Heart right ventricle (tissue), 16 donors: ENCODE measurements around the gene DNTTIP2. TPM values are rescaled to one million over a fixed set of nuclear protein-coding genes. Genes with fewer than 3 reads are reported as not detected.

Experiments used
- ATAC-seq, 8 donors: fragments of 200-7000 bp; cut with Tn5 transposase; one replicate each; pipeline ENCODE4 v1.9.1; 2020; ENCODE audit warnings: mild to moderate bottlenecking in 8 of 8, moderate library complexity in 8 of 8, moderate number of reproducible peaks in 1 of 8
- DNase-seq, 2 donors: peaks; one replicate each; pipeline ENCODE4 v3.0.0-alpha.2; 2020
- H3K27ac ChIP-seq, 10 donors: fragments of 200-600 bp; sonication (generic) in 2 of 10; one replicate each; pipeline versions ENCODE4 v1.5.0 to v1.8.0; 2020 to 2022; ENCODE audit warnings: mild to moderate bottlenecking in 3 of 10
- H3K27me3 ChIP-seq, 7 donors: fragments of 200-600 bp; one replicate each; pipeline ENCODE4 v1.8.0; 2021 to 2022; ENCODE audit warnings: mild to moderate bottlenecking in 2 of 7
- H3K36me3 ChIP-seq, 9 donors: fragments of 200-600 bp; sonication (generic) in 1 of 9; one replicate each; pipeline versions ENCODE4 v1.5.0 to v1.8.0; 2020 to 2022; ENCODE audit warnings: mild to moderate bottlenecking in 2 of 9
- H3K4me1 ChIP-seq, 9 donors: fragments of 200-600 bp; sonication (generic) in 1 of 9; one replicate each; pipeline versions ENCODE4 v1.5.0 to v1.8.0; 2020 to 2022; ENCODE audit warnings: mild to moderate bottlenecking in 4 of 9
- H3K4me3 ChIP-seq, 10 donors: fragments of 200-600 bp; sonication (generic) in 2 of 10; one replicate each; pipeline versions ENCODE4 v1.5.0 to v1.8.0; 2020 to 2022; ENCODE audit warnings: mild to moderate bottlenecking in 7 of 10, moderate library complexity in 2 of 10
- H3K9me3 ChIP-seq, 11 donors: fragments of 200-600 bp in 10 of 11; sonication (generic) in 2 of 11; one replicate each; pipeline versions ENCODE4 v1.5.0 to v1.8.0; 2013 to 2022; ENCODE audit warnings: mild to moderate bottlenecking in 2 of 11, control low read depth in 1 of 11, moderate library complexity in 1 of 11
- WGBS, 2 donors: extraction: QIAGEN DNeasy Blood & Tissue Kit; methylation state at CpG; one replicate each; pipeline ENCODE4 v1.1.7; 2013; ENCODE audit warnings: inconsistent platforms in 1 of 2; 5-methylcytosine and 5-hydroxymethylcytosine counted together
- intact Hi-C, 10 donors: fragments of 100-400 bp; cut with DNase I; formaldehyde crosslinking; loops; one replicate each; pipeline versions ENCODE4 v1.11.1 to v1.14.2; 2022
- microRNA-seq, 2 donors: library from miRNA; unstranded; fragments of <30 nt; microRNA quantifications; one replicate each; pipeline ENCODE4 v1.2.0, GENCODE V29; 2021
- polyA plus RNA-seq, 2 donors: library from polyadenylated mRNA; stranded (reverse); fragments of 200-250 nt; gene quantifications; one replicate each; pipeline ENCODE4 v1.2.3, GENCODE V29; 2013
- total RNA-seq, 10 donors: library from RNA; stranded (reverse); fragmentation: NEBNext Ultra II Directional in 3 of 10; extraction: Animal tissue kit (Norgen Biotek cat#: 25700) in 3 of 10; gene quantifications; one replicate each; pipeline versions ENCODE4 v1.2.1 to v1.2.4, GENCODE V29; 2021 to 2023
- TF ChIP-seq, protein P1 (sequence below), 9 donors: fragments of 200-600 bp; sonication (generic) in 2 of 9; IDR thresholded peaks; one replicate each; pipeline versions ENCODE4 v1.5.0 to v1.8.0; 2021 to 2022; ENCODE audit warnings: antibody characterized with exemption in 9 of 9, mild to moderate bottlenecking in 5 of 9, moderate library complexity in 1 of 9
- donor health status: Arrhythmogenic right ventricular cardiomyopathy.
- donor health status: ischemic (EF 13 %, LVEDD 7.1; RV severe dilation, severe dysfunction).
- donor health status: healthy with polysubstance abuse.
- donor health status: DM: no; HTN: yes; CAD: no.
- donor health status: DM: no; HTN: no; CAD: no.
- donor health status: ischemic (EF 25% LVEDD 6.9; RV normal size, moderate dysfunction).
- donor health status: ischemic (EF 25% LVEDD 5.7; RV mildly dilated, moderate dysfunction).
- donor health status: healthy.
- donor health status: DM: yes; HTN: yes; CAD: no.
- donor health status: Ischemic cardiomyopathy.
- donor health status: ischemic (EF 35%, LVEDD 5.7; RV mildly dilated, moderate dysfunction).
- donor health status: nonischemic (EF 11% LVEDD 7.7; RV severe dilation, severe dysfunction).
- donor health status: DM: yes; HTN: yes; CAD: no.
- donor health status: PGD.
- donor health status: ischemic (EF 29% LVEDD 5.4; RV normal size, mild dysfunction).
- donor health status: nonischemic (EF 23%, LVEDD 6.1; RV moderate dilation, normal function).

Gene DNTTIP2
- total and polyA plus RNA-seq, 12 donors, result 33.9 to 64.7 (median 41.7) TPM

- Histone ChIP-seq H3K27me3 (no peaks in the 10 kb centered on the region), H3K4me1 (peaks cover 2 to 52% (median 33%) of the 10 kb centered on the region in 9 donors), H3K4me3 (no peak overlapping the region), H3K36me3 (no peaks in the 10 kb centered on the region), H3K9me3 (no peaks in the 10 kb centered on the region), H3K27ac (peak overlapping the region in 8 of 10 donors; percentile 15 to 72 (median 48))
- 25 to 41% methylated on average over 3 of the region's 3 CpGs for WGBS, 2 donors
- DNase-seq (peak in 1 of 2 donors; percentile 44), ATAC-seq (peak; percentile 45 to 79 (median 68))
- intact Hi-C loops, result loop anchor here in 4 of 10 donors (5.0 to 10.0 kb wide), 3 partner anchors 95 to 382 kb away; partner anchors contain the start of gene BCAR3 (in 1 of the 4)
- TF ChIP-seq, protein P1, sequence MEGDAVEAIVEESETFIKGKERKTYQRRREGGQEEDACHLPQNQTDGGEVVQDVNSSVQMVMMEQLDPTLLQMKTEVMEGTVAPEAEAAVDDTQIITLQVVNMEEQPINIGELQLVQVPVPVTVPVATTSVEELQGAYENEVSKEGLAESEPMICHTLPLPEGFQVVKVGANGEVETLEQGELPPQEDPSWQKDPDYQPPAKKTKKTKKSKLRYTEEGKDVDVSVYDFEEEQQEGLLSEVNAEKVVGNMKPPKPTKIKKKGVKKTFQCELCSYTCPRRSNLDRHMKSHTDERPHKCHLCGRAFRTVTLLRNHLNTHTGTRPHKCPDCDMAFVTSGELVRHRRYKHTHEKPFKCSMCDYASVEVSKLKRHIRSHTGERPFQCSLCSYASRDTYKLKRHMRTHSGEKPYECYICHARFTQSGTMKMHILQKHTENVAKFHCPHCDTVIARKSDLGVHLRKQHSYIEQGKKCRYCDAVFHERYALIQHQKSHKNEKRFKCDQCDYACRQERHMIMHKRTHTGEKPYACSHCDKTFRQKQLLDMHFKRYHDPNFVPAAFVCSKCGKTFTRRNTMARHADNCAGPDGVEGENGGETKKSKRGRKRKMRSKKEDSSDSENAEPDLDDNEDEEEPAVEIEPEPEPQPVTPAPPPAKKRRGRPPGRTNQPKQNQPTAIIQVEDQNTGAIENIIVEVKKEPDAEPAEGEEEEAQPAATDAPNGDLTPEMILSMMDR (IDR thresholded peaks at IDR 0.05), result no peak
Observed at GRCh38 chr1:93816970-93817678, 61.9 kb downstream of the DNTTIP2 start.

Small RNA genes within 50 kb of the gene (microRNA-seq; reads per million reads assigned to microRNA genes)
- 8.7 to 12.6 reads per million in 2 donors for gene MIR760

Other genes starting within 250 kb of the DNTTIP2 start
- 10 to 100 TPM in 9 of 10 donors, 1 to 10 TPM in 1; 8.3 to 36.0 (median 16.7) TPM for gene BCAR3, start 197.4 kb downstream of the DNTTIP2 start, total RNA-seq
- 10 to 100 TPM in 1 of 2 donors, 1 to 10 TPM in 1; 6.6 to 10.6 TPM for gene BCAR3, start 197.4 kb downstream of the DNTTIP2 start, polyA plus RNA-seq
- 10 to 100 TPM in 7 of 10 donors, 1 to 10 TPM in 3; 7.6 to 15.5 (median 10.6) TPM for gene GCLM, start 30.2 kb upstream of the DNTTIP2 start, total RNA-seq
- gene GCLM, start 30.2 kb upstream of the DNTTIP2 start, polyA plus RNA-seq, result 1 to 10 TPM; 1.9 to 4.4 TPM
- gene ABCA4, start 241.9 kb upstream of the DNTTIP2 start, total RNA-seq, result under 1 TPM; 0.05 to 0.66 (median 0.22) TPM
- gene ABCA4, start 241.9 kb upstream of the DNTTIP2 start, polyA plus RNA-seq, result under 1 TPM; 0.09 to 0.22 TPM